Keratinocyte (primary cell): ENCODE results near the gene ERRFI1. TPM values are rescaled to one million over a fixed set of nuclear protein-coding genes. Genes with fewer than 3 reads are reported as not detected.

ENCODE experiments used
- DNase-seq: peaks from one replicate; pipeline ENCODE4 v3.0.0-alpha.2; 2011; ENCODE audit warnings: low read depth, missing footprints, low spot score
- FAIRE-seq: peaks from 2 replicates; lab custom pipeline; 2011; peaks lifted over from hg19 to GRCh38; lab: Jason Lieb, UNC
- H2AFZ ChIP-seq: 2 replicates; pipeline ENCODE4 v1.6.0; 2012; ENCODE audit warnings: low read length, control low read depth, inconsistent platforms; ENCODE audit not compliant: control insufficient read depth
- H3K27ac ChIP-seq: 2 replicates; pipeline ENCODE4 v1.5.1; 2011; ENCODE audit warnings: low read length; ENCODE audit not compliant: control insufficient read depth, insufficient read depth
- H3K27me3 ChIP-seq: 3 replicates; pipeline ENCODE4 v1.6.0; 2011; ENCODE audit warnings: low read length; ENCODE audit not compliant: control insufficient read depth, insufficient read depth; ENCODE audit errors: extremely low read depth
- H3K36me3 ChIP-seq, 2 experiments: 2 replicates in 1 of 2; 3 replicates in 1 of 2; pipeline ENCODE4 v1.5.1; 2011; ENCODE audit warnings: low read length in 2 of 2, mild to moderate bottlenecking in 1 of 2; ENCODE audit not compliant: control insufficient read depth in 2 of 2, insufficient read depth in 2 of 2; ENCODE audit errors: extremely low read depth in 1 of 2
- H3K4me1 ChIP-seq: 3 replicates; pipeline ENCODE4 v1.5.1; 2011; ENCODE audit warnings: low read length; ENCODE audit not compliant: control insufficient read depth, insufficient read depth; ENCODE audit errors: extremely low read depth
- H3K4me2 ChIP-seq: 3 replicates; pipeline ENCODE4 v1.6.0; 2011; ENCODE audit warnings: low read depth, low read length; ENCODE audit not compliant: control insufficient read depth, insufficient read depth; ENCODE audit errors: extremely low read depth
- H3K4me3 ChIP-seq, 3 experiments: fragments of 200-600 bp in 1 of 3; sonication (generic) in 1 of 3; 2 replicates in 2 of 3; 3 replicates in 1 of 3; pipeline ENCODE4 v1.5.1; 2011 to 2016; ENCODE audit warnings: low read length in 3 of 3, mild to moderate bottlenecking in 3 of 3, control low read depth in 2 of 3, inconsistent platforms in 1 of 3, low read depth in 1 of 3, mixed read lengths in 1 of 3, mixed run types in 1 of 3, moderate library complexity in 1 of 3; ENCODE audit not compliant: control insufficient read depth in 2 of 3, insufficient read depth in 2 of 3; ENCODE audit errors: extremely low read depth in 1 of 3
- H3K79me2 ChIP-seq: 2 replicates; pipeline ENCODE4 v1.6.0; 2012; ENCODE audit warnings: low read length; ENCODE audit not compliant: control insufficient read depth, insufficient read depth
- H3K9ac ChIP-seq: 3 replicates; pipeline ENCODE4 v1.6.0; 2011; ENCODE audit warnings: low read length; ENCODE audit not compliant: control insufficient read depth, insufficient read depth; ENCODE audit errors: extremely low read depth
- H3K9me1 ChIP-seq: 3 replicates; pipeline ENCODE4 v1.6.0; 2011; ENCODE audit warnings: low read length; ENCODE audit not compliant: control insufficient read depth, insufficient read depth; ENCODE audit errors: extremely low read depth
- H3K9me3 ChIP-seq: 2 replicates; pipeline ENCODE4 v1.5.1; 2012; ENCODE audit warnings: low read depth, low read length; ENCODE audit not compliant: control insufficient read depth
- H4K20me1 ChIP-seq: 3 replicates; pipeline ENCODE4 v1.6.0; 2011; ENCODE audit warnings: low read length; ENCODE audit not compliant: control insufficient read depth, insufficient read depth; ENCODE audit errors: extremely low read depth
- EZH2 ChIP-seq: IDR thresholded peaks from one replicate; pipeline ENCODE4 v1.6.1; 2012; ENCODE audit warnings: inconsistent platforms, mild to moderate bottlenecking, low read length, moderate library complexity
- dilution Hi-C: fragments of 300-500 bp; cut with MboI; formaldehyde crosslinking; loops from one replicate; pipeline ENCODE4 v1.7.0; 2020; ENCODE audit warnings: low sequenced_read_pairs; ENCODE audit not compliant: extremely low pct_ligation_motif_present
- polyA plus RNA-seq, 5 experiments: library from polyadenylated mRNA; depleted of rRNA in 3 of 5; stranded (reverse) in 3 of 5; stranded (forward) in 1 of 5; unstranded in 1 of 5; fragments of >200 nt; gene quantifications; 1 replicate in 1 of 5; 2 replicates in 3 of 5; 3 replicates in 1 of 5; pipeline versions ENCODE4 v1.2.1 to v1.2.3, GENCODE V29; 2011 to 2012; ENCODE audit warnings: missing spikeins in 2 of 5, low read depth in 1 of 5, low replicate concordance in 1 of 5
- small RNA-seq, 3 experiments: library from RNA; depleted of rRNA; stranded (forward); fragments of <200 nt; gene quantifications; one replicate each; pipeline ENCODE3, GENCODE V24; 2012; ENCODE audit warnings: low read depth in 3 of 3, low replicate concordance in 1 of 3; ENCODE audit not compliant: insufficient read length in 3 of 3
- TF ChIP-seq, protein P1 (sequence below), 3 experiments: IDR thresholded peaks in 1 of 3; conservative IDR thresholded peaks in 1 of 3; optimal IDR thresholded peaks in 1 of 3; 2 replicates in 2 of 3; 3 replicates in 1 of 3; pipeline versions ENCODE3 to v1.5.1; 2011; ENCODE audit warnings: low read length in 3 of 3, mild to moderate bottlenecking in 3 of 3, moderate library complexity in 2 of 3, control low read depth in 1 of 3, inconsistent platforms in 1 of 3; ENCODE audit not compliant: insufficient read depth in 2 of 3; ENCODE audit errors: extremely low read depth in 1 of 3

ERRFI1 gene
- polyA plus RNA-seq, 1 donor (not counting 4 experiments of a cell fraction or from before 2014, with no cell fraction given), result 130 TPM

GRCh38 chr1:7962636-7963377, 63.3 kb downstream of the ERRFI1 start:
- peak overlapping the region; percentile 72 for H3K4me2 ChIP-seq
- peaks cover 6% of the 10 kb centered on the region for H3K4me1 ChIP-seq
- peak overlapping the region; percentile 84 for H3K27ac ChIP-seq
- no peak overlapping the region for H2AFZ ChIP-seq
- H4K20me1 ChIP-seq, result peaks cover 3% of the 10 kb centered on the region
- dilution Hi-C loops, result no loop called here
- TF ChIP-seq, protein P1, sequence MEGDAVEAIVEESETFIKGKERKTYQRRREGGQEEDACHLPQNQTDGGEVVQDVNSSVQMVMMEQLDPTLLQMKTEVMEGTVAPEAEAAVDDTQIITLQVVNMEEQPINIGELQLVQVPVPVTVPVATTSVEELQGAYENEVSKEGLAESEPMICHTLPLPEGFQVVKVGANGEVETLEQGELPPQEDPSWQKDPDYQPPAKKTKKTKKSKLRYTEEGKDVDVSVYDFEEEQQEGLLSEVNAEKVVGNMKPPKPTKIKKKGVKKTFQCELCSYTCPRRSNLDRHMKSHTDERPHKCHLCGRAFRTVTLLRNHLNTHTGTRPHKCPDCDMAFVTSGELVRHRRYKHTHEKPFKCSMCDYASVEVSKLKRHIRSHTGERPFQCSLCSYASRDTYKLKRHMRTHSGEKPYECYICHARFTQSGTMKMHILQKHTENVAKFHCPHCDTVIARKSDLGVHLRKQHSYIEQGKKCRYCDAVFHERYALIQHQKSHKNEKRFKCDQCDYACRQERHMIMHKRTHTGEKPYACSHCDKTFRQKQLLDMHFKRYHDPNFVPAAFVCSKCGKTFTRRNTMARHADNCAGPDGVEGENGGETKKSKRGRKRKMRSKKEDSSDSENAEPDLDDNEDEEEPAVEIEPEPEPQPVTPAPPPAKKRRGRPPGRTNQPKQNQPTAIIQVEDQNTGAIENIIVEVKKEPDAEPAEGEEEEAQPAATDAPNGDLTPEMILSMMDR (optimal IDR thresholded peaks at IDR 0.05 in 1 of 3, IDR thresholded peaks at IDR 0.05 in 1 of 3, conservative IDR thresholded peaks at IDR 0.05 in 1 of 3; ENCODE audit: extremely low read depth in 1 of 3, insufficient read depth in 2 of 3, low read length in 3 of 3), result no peak
- TF ChIP-seq EZH2, result no peak
- no peaks in the 10 kb centered on the region for H3K9me1 ChIP-seq
- H3K4me3 ChIP-seq, result peak overlapping the region; percentile 83 to 89 (median 84)
- no peaks in the 10 kb centered on the region for H3K27me3 ChIP-seq
- H3K9ac ChIP-seq, result peak overlapping the region; percentile 94
- H3K79me2 ChIP-seq, result peaks cover 66% of the 10 kb centered on the region
- no peak for DNase-seq
- FAIRE-seq, result no peak
- H3K36me3 ChIP-seq, result peaks cover 10 to 31% of the 10 kb centered on the region in 2 experiments
- H3K9me3 ChIP-seq, result no peaks in the 10 kb centered on the region

- Histone ChIP-seq H2AFZ (peak overlapping the region; percentile 86), H3K79me2 (peaks cover 57% of the 10 kb centered on the region), H3K27me3 (no peaks in the 10 kb centered on the region), H3K4me3 (peak overlapping the region; percentile 83 to 89 (median 84)), H3K4me2 (peak overlapping the region; percentile 72), H3K36me3 (peaks cover 8 to 28% of the 10 kb centered on the region in 2 experiments), H3K9me3 (no peaks in the 10 kb centered on the region), H3K4me1 (peaks cover 6% of the 10 kb centered on the region), H4K20me1 (peaks cover 3% of the 10 kb centered on the region), H3K27ac (peak overlapping the region; percentile 84), H3K9ac (peak overlapping the region; percentile 94), H3K9me1 (no peaks in the 10 kb centered on the region)
- no peak for DNase-seq
- dilution Hi-C loops, result no loop called here
- TF ChIP-seq, protein P1 (optimal IDR thresholded peaks at IDR 0.05 in 1 of 3, IDR thresholded peaks at IDR 0.05 in 1 of 3, conservative IDR thresholded peaks at IDR 0.05 in 1 of 3; ENCODE audit: extremely low read depth in 1 of 3, insufficient read depth in 2 of 3, low read length in 3 of 3), result no peak
- no peak for TF ChIP-seq EZH2
- no peak for FAIRE-seq
These were observed 64.1 kb downstream of the ERRFI1 start for GRCh38 chr1:7962014-7962335.

Small RNA genes lying within 50 kb of the gene (small RNA-seq; reads per million reads assigned to genes)
- 0 reads per million in 3 experiments for gene RF00019

Other genes with a start within 250 kb of the ERRFI1 start
- gene PER3, start 242.0 kb downstream of the ERRFI1 start, polyA plus RNA-seq, result 3.9 to 7.2 TPM (median 7.0 TPM) in 3 replicates
- gene UTS2, start 173.2 kb downstream of the ERRFI1 start, polyA plus RNA-seq, result not detected in 3 replicates
- 0.03 to 0.06 TPM in 2 of 3 replicates, not detected in the other for gene TNFRSF9, start 85.5 kb downstream of the ERRFI1 start, polyA plus RNA-seq
- 296 to 502 TPM (median 471 TPM) in 3 replicates for gene PARK7, start 64.6 kb downstream of the ERRFI1 start, polyA plus RNA-seq